ENCODE data around the gene ATF3. TPM values are rescaled to one million over a fixed set of nuclear protein-coding genes. Genes with fewer than 3 reads are reported as not detected.

ATF3 gene
- total RNA-seq, 4 donors from 2014 or later: 10.0 to 38.0 (median 17.2) TPM

DNA sequence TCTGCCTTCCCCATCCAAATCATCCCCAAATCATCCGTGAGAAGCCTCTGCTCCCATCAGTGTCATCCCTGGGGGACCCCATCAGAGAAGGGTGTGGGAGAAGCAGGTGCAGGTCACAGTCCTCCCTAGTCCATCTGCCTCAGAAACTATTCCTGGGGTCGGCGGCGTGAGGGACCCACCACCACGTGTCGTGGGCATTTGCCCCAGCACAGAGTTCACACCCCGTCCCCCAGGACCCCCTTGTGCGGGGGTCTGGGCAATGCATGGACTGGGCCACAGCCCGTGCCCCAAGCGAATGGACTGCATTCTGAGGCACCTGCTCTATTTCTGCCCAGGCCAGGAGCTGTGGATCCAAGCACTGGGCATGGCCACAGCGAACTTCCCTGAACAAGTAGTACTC, 38.4 kb downstream of the ATF3 start:
- no peak for DNase-seq
- TF ChIP-seq, protein P1, sequence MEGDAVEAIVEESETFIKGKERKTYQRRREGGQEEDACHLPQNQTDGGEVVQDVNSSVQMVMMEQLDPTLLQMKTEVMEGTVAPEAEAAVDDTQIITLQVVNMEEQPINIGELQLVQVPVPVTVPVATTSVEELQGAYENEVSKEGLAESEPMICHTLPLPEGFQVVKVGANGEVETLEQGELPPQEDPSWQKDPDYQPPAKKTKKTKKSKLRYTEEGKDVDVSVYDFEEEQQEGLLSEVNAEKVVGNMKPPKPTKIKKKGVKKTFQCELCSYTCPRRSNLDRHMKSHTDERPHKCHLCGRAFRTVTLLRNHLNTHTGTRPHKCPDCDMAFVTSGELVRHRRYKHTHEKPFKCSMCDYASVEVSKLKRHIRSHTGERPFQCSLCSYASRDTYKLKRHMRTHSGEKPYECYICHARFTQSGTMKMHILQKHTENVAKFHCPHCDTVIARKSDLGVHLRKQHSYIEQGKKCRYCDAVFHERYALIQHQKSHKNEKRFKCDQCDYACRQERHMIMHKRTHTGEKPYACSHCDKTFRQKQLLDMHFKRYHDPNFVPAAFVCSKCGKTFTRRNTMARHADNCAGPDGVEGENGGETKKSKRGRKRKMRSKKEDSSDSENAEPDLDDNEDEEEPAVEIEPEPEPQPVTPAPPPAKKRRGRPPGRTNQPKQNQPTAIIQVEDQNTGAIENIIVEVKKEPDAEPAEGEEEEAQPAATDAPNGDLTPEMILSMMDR (IDR thresholded peaks at IDR 0.05): no peak
- TF ChIP-seq POLR2A (IDR thresholded peaks at IDR 0.05): no peak
- H3K27me3 ChIP-seq: no peaks in the 10 kb centered on the region
- peaks cover 0 to 11% (median 2%) of the 10 kb centered on the region in 4 donors for H3K4me1 ChIP-seq
- no peaks in the 10 kb centered on the region for H3K36me3 ChIP-seq
- H3K9me3 ChIP-seq: no peaks in the 10 kb centered on the region
- no peak overlapping the region for H3K4me3 ChIP-seq
- H3K27ac ChIP-seq: no peak overlapping the region

- no peak for TF ChIP-seq POLR2A (IDR thresholded peaks at IDR 0.05)
- TF ChIP-seq, protein P1 (IDR thresholded peaks at IDR 0.05): no peak
- Histone ChIP-seq H3K27ac (no peak overlapping the region), H3K9me3 (no peaks in the 10 kb centered on the region), H3K36me3 (no peaks in the 10 kb centered on the region), H3K27me3 (no peaks in the 10 kb centered on the region), H3K4me1 (peaks cover 0 to 11% (median 2%) of the 10 kb centered on the region in 4 donors), H3K4me3 (no peak overlapping the region)
- no peak for DNase-seq
Measured at GRCh38 chr1:212648431-212648830, 39.9 kb downstream of the ATF3 start.

- H3K9me3 ChIP-seq: no peaks in the 10 kb centered on the region
- H3K4me3 ChIP-seq: no peak overlapping the region
- peaks cover 0 to 11% (median 2%) of the 10 kb centered on the region in 4 donors for H3K4me1 ChIP-seq
- DNase-seq: no peak
- H3K36me3 ChIP-seq: no peaks in the 10 kb centered on the region
- no peaks in the 10 kb centered on the region for H3K27me3 ChIP-seq
- no peak overlapping the region for H3K27ac ChIP-seq
- TF ChIP-seq, protein P1 (IDR thresholded peaks at IDR 0.05): no peak
- no peak for TF ChIP-seq POLR2A (IDR thresholded peaks at IDR 0.05)
Measured at GRCh38 chr1:212649020-212649419, 40.5 kb downstream of the ATF3 start.

GRCh38 chr1:212650228-212650627, 41.7 kb downstream of the ATF3 start:
- H3K27me3 ChIP-seq: no peaks in the 10 kb centered on the region
- H3K4me1 ChIP-seq: peaks cover 0 to 4% (median 1%) of the 10 kb centered on the region in 4 donors
- TF ChIP-seq POLR2A (IDR thresholded peaks at IDR 0.05): no peak
- TF ChIP-seq, protein P1 (IDR thresholded peaks at IDR 0.05): no peak
- no peaks in the 10 kb centered on the region for H3K9me3 ChIP-seq
- no peak overlapping the region for H3K4me3 ChIP-seq
- no peaks in the 10 kb centered on the region for H3K36me3 ChIP-seq
- no peak for DNase-seq
- no peak overlapping the region for H3K27ac ChIP-seq

- Histone ChIP-seq H3K27me3 (no peaks in the 10 kb centered on the region), H3K9me3 (no peaks in the 10 kb centered on the region), H3K27ac (no peak overlapping the region), H3K4me3 (no peak overlapping the region), H3K4me1 (no peaks in the 10 kb centered on the region), H3K36me3 (no peaks in the 10 kb centered on the region)
- no peak for DNase-seq
- no peak for TF ChIP-seq POLR2A (IDR thresholded peaks at IDR 0.05)
- TF ChIP-seq, protein P1 (IDR thresholded peaks at IDR 0.05): no peak
Measured at GRCh38 chr1:212651521-212651920, 43.0 kb downstream of the ATF3 start.

DNA sequence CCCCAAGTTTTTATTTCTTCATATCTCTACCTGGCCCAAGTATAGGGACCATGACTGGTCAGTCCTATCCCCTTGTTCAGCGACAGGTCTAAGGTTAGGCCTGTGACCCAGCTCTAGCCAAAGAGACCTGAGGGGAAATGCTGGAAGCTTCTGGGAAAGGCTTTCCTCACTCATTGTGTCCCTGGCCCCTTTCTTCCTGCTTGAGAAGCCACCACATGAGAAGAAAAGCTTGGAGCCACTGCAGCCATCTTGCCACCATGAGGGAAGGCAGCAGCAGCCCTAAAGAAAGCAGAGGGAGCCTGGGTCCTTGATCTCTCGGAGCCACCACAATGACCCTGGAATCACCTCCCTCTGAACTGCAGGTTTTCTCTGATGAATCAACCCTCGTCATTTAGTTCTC, 43.4 kb downstream of the ATF3 start:
- no peak overlapping the region for H3K4me3 ChIP-seq
- no peaks in the 10 kb centered on the region for H3K9me3 ChIP-seq
- H3K4me1 ChIP-seq: no peaks in the 10 kb centered on the region
- no peaks in the 10 kb centered on the region for H3K27me3 ChIP-seq
- TF ChIP-seq, protein P1 (IDR thresholded peaks at IDR 0.05): no peak
- no peak for TF ChIP-seq POLR2A (IDR thresholded peaks at IDR 0.05)
- no peak for DNase-seq
- no peak overlapping the region for H3K27ac ChIP-seq
- no peaks in the 10 kb centered on the region for H3K36me3 ChIP-seq
